Natural killer cell treated with Interleukin-12 subunit alpha and Interleukin-12 subunit beta and Interleukin-15 and Interleukin-18, amount 100 ng/mL, for 72 hours (primary cell): Measurements from ENCODE around the gene SNX10. TPM values are rescaled to one million over a fixed set of nuclear protein-coding genes. Genes with fewer than 3 reads are reported as not detected.

ENCODE experiments used
- ATAC-seq, 2 donors: fragments of 150-1000 bp; cut with Tn5 transposase in 1 of 2; sonication (Bioruptor Pico), chemical (Tn5 transposase) in 1 of 2; 2 replicates each; pipeline ENCODE4 v1.10.0; 2021
- DNase-seq: peaks from one replicate; pipeline ENCODE4 v3.0.0; 2022; ENCODE audit warnings: low spot score
- H3K27ac Mint-ChIP-seq, 2 donors: 1 replicate in 1 of 2; 2 replicates in 1 of 2; pipeline ENCODE4 v1.8.0; 2022; ENCODE audit warnings: mixed read lengths in 2 of 2, mild to moderate bottlenecking in 1 of 2, moderate library complexity in 1 of 2
- H3K27me3 Mint-ChIP-seq, 2 donors: 1 replicate in 1 of 2; 2 replicates in 1 of 2; pipeline ENCODE4 v1.8.0; 2022; ENCODE audit warnings: mixed read lengths in 2 of 2
- H3K36me3 Mint-ChIP-seq: one replicate; pipeline ENCODE4 v1.8.0; 2022; ENCODE audit warnings: mixed read lengths
- H3K4me1 Mint-ChIP-seq, 2 donors: 1 replicate in 1 of 2; 2 replicates in 1 of 2; pipeline ENCODE4 v1.8.0; 2022; ENCODE audit warnings: low read depth in 2 of 2, mixed read lengths in 2 of 2, mild to moderate bottlenecking in 1 of 2
- H3K4me3 Mint-ChIP-seq: one replicate; pipeline ENCODE4 v1.8.0; 2022; ENCODE audit warnings: mixed read lengths
- H3K9me3 Mint-ChIP-seq: 2 replicates; pipeline ENCODE4 v1.8.0; 2022; ENCODE audit warnings: mixed read lengths
- total RNA-seq, 2 donors: library from RNA; stranded (reverse); gene quantifications; one replicate each; pipeline ENCODE4 v1.2.3, GENCODE V29; 2022

Gene SNX10
- total RNA-seq, 2 donors from 2014 or later = 47.2 to 81.7 TPM

GRCh38 chr7:26307226-26307625 is 15.6 kb downstream of the SNX10 start:
- peak overlapping the region; percentile 51 to 85 for H3K27ac Mint-ChIP-seq
- DNase-seq = no peak
- H3K36me3 Mint-ChIP-seq = peaks cover 13% of the 10 kb centered on the region
- no peaks in the 10 kb centered on the region for H3K27me3 Mint-ChIP-seq
- no peak for ATAC-seq
- no peaks in the 10 kb centered on the region for H3K9me3 Mint-ChIP-seq
- H3K4me3 Mint-ChIP-seq = peak overlapping the region; percentile 2
- H3K4me1 Mint-ChIP-seq = peaks cover 27 to 39% of the 10 kb centered on the region in 2 donors

GRCh38 chr7:26307791-26308190 is 16.1 kb downstream of the SNX10 start:
- no peak overlapping the region for H3K4me3 Mint-ChIP-seq
- ATAC-seq = no peak
- H3K4me1 Mint-ChIP-seq = peaks cover 27 to 36% of the 10 kb centered on the region in 2 donors
- H3K9me3 Mint-ChIP-seq = no peaks in the 10 kb centered on the region
- no peaks in the 10 kb centered on the region for H3K27me3 Mint-ChIP-seq
- peak overlapping the region; percentile 51 to 85 for H3K27ac Mint-ChIP-seq
- no peak for DNase-seq
- H3K36me3 Mint-ChIP-seq = peaks cover 13% of the 10 kb centered on the region

GRCh38 chr7:26308551-26308950 is 16.9 kb downstream of the SNX10 start:
- Mint-ChIP-seq H3K9me3 (no peaks in the 10 kb centered on the region), H3K27ac (peak overlapping the region; percentile 51 to 85), H3K36me3 (peaks cover 8% of the 10 kb centered on the region), H3K4me3 (no peak overlapping the region), H3K27me3 (no peaks in the 10 kb centered on the region), H3K4me1 (peaks cover 23 to 35% of the 10 kb centered on the region in 2 donors)
- DNase-seq (no peak), ATAC-seq (no peak)

DNA sequence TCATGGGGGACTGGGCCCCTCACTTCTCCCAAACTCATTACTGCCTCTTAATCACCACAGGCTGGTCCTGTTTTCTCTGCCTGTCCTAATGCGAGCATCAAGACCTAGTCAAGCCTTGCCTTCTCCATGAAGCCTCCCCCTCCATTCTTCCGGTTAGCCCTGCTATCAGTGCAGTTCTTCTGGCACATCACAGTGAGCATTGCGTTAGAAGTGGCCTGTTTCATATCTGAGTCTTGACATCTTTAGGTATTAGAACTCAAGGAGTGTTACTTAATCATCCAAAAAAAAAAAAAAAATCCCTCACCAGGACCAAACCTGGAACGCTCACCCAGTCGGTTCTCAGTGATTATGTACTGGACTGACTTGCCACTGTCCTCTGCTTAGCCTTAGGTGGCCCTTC is 17.4 kb downstream of the SNX10 start:
- Mint-ChIP-seq H3K36me3 (peaks cover 6% of the 10 kb centered on the region), H3K27ac (peak overlapping the region in 1 of 2 donors; percentile 8), H3K27me3 (no peaks in the 10 kb centered on the region), H3K9me3 (no peaks in the 10 kb centered on the region), H3K4me3 (no peak overlapping the region), H3K4me1 (peaks cover 22 to 33% of the 10 kb centered on the region in 2 donors)
- no peak for DNase-seq
- no peak for ATAC-seq

DNA sequence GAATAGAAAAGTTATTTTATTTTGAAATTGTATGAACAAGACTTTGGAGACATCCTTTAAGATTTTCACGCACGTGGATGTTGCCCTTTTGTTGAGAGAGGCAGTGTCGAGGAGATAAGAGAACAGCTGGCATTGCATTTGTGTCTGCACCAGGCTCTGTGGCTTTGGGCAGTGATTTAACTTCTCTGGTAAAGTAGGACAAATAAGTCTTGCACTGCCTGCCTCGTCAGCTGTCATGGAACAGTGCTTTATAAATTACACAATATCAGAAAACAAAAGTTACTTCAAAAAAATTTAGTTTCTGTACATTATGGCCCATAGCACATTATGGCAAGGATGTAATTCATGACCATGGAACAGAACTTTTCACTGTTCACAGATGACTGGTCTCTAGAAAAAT is 20.1 kb downstream of the SNX10 start:
- H3K4me1 Mint-ChIP-seq = peaks cover 20 to 25% of the 10 kb centered on the region in 2 donors
- DNase-seq (no peak), ATAC-seq (no peak)
- H3K36me3 Mint-ChIP-seq = peaks cover 6% of the 10 kb centered on the region
- no peaks in the 10 kb centered on the region for H3K9me3 Mint-ChIP-seq
- H3K27me3 Mint-ChIP-seq = no peaks in the 10 kb centered on the region
- no peak overlapping the region for H3K27ac Mint-ChIP-seq
- H3K4me3 Mint-ChIP-seq = no peak overlapping the region

DNA sequence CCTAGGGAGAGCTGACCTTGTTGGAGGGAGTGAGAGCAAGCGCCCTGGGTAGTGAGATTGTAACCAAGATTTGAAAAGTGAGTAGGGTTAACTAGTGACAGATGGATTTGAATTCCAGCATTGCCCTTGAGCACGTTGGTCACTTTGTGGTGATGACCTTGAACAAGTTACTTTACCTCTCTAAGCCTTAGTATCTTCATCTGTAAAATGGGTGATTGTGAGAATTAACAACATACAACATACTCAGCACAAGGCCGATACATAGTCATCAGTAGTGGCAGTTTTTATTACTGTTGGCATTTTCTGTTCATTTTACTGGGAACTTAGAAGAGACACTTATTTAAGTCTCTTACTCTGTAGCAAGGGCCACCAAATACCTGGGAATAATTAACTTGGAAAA is 25.5 kb downstream of the SNX10 start:
- no peaks in the 10 kb centered on the region for H3K36me3 Mint-ChIP-seq
- no peak for DNase-seq
- H3K27me3 Mint-ChIP-seq = no peaks in the 10 kb centered on the region
- H3K4me3 Mint-ChIP-seq = no peak overlapping the region
- no peaks in the 10 kb centered on the region for H3K9me3 Mint-ChIP-seq
- ATAC-seq = no peak
- H3K4me1 Mint-ChIP-seq = peaks cover 21 to 23% of the 10 kb centered on the region in 2 donors
- H3K27ac Mint-ChIP-seq = no peak overlapping the region

GRCh38 chr7:26318921-26319320 is 27.3 kb downstream of the SNX10 start:
- no peaks in the 10 kb centered on the region for H3K36me3 Mint-ChIP-seq
- DNase-seq = no peak
- no peak overlapping the region for H3K4me3 Mint-ChIP-seq
- ATAC-seq = no peak
- peaks cover 21 to 26% of the 10 kb centered on the region in 2 donors for H3K4me1 Mint-ChIP-seq
- H3K27me3 Mint-ChIP-seq = no peaks in the 10 kb centered on the region
- H3K27ac Mint-ChIP-seq = peak overlapping the region; percentile 10 to 69
- no peaks in the 10 kb centered on the region for H3K9me3 Mint-ChIP-seq

- ATAC-seq = no peak
- H3K27ac Mint-ChIP-seq = peak overlapping the region; percentile 10 to 69
- H3K9me3 Mint-ChIP-seq = no peaks in the 10 kb centered on the region
- no peaks in the 10 kb centered on the region for H3K36me3 Mint-ChIP-seq
- H3K4me1 Mint-ChIP-seq = peaks cover 17 to 24% of the 10 kb centered on the region in 2 donors
- H3K27me3 Mint-ChIP-seq = no peaks in the 10 kb centered on the region
- no peak overlapping the region for H3K4me3 Mint-ChIP-seq
- DNase-seq = no peak
These were observed 28.0 kb downstream of the SNX10 start for GRCh38 chr7:26319636-26320035.

DNA sequence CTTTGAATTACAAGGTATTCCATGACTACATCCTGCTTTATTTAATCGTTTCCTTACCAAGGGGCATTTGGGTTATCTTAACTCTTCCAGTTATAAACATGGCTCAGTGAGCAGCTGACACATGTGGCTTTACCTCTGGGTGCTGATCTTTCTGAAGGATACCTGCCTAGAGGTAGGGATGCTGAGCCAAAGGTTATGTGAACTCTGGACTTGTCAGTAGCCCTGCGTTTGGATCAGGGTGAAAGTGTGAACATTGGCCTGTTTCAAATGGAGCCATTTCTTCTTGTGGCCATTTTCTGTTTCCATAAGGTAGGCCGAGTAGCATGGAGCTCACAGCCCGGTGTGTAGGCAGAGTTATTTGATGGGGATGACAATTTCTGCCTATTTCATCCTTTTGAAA is 29.2 kb downstream of the SNX10 start:
- no peak for DNase-seq
- no peaks in the 10 kb centered on the region for H3K36me3 Mint-ChIP-seq
- no peak overlapping the region for H3K27ac Mint-ChIP-seq
- H3K27me3 Mint-ChIP-seq = no peaks in the 10 kb centered on the region
- H3K4me3 Mint-ChIP-seq = no peak overlapping the region
- no peak for ATAC-seq
- peaks cover 15 to 20% of the 10 kb centered on the region in 2 donors for H3K4me1 Mint-ChIP-seq
- no peaks in the 10 kb centered on the region for H3K9me3 Mint-ChIP-seq

DNA sequence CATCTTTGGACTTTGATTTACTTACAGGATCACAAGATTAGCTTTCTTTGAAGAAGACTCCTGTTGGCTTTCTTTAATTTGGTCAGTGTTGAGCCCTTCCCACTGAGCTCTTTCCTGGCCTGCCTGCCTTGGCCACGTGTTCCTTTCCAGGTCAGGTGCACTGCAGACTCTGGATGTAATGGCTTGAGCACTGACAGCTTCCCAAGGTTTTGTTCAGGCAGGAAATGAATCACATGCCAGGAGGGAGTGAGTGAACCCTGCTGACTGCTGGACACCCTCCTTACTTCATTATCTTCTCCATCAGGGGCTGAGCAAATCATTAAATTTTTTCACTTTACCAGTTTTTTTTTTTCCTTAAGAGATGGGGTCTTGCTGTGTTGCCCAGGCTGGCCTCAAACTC is 29.8 kb downstream of the SNX10 start:
- H3K27me3 Mint-ChIP-seq = no peaks in the 10 kb centered on the region
- DNase-seq = no peak
- H3K4me3 Mint-ChIP-seq = no peak overlapping the region
- peaks cover 15 to 23% of the 10 kb centered on the region in 2 donors for H3K4me1 Mint-ChIP-seq
- ATAC-seq = no peak
- no peaks in the 10 kb centered on the region for H3K36me3 Mint-ChIP-seq
- H3K27ac Mint-ChIP-seq = no peak overlapping the region
- no peaks in the 10 kb centered on the region for H3K9me3 Mint-ChIP-seq

- Mint-ChIP-seq H3K36me3 (no peaks in the 10 kb centered on the region), H3K4me1 (peaks cover 29 to 40% of the 10 kb centered on the region in 2 donors)
These were observed 34.5 kb downstream of the SNX10 start for GRCh38 chr7:26326211-26326610.

DNA sequence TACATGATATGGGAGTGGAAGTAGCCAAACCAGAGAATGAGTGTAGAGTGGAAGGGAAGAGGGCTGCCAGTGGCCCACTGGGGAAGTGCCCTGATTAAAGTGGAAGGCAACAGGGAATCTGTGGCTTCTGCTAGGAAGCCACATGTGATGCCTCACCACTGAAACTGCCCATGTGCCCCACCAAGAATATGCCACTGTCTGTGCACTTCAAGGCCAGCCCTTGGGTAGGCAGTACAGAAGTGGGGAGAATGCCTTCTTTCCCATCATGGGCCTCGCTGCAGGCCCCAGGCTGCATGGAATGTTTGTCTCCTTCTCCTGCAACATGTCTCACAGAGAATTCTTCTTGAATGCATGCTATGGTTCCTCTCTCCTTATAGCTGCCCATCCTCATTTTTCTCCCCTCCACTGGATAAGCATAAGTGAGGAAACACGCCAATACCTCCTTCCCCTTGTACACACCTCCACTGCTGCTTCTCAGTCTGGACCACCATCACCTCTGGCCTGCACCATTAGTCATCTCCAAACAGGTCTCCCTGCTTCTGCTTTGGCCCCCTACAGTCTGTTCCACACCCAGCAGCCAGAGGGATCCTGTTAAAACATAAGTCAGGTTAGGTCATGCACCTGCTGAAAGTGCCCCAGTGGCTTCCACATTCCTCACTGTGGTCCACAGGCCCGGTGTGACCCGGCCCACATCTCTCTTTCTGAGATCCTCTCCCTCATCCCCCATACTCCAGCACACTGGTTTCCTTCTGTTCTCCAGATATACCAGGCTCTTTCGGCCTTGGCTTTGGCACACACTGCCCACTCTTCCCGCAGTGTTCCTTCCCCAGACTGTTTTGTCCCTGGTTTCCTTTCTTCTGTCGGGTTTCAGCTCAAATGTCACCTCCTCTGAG is 37.1 kb downstream of the SNX10 start:
- Mint-ChIP-seq H3K27me3 (no peaks in the 10 kb centered on the region), H3K36me3 (no peaks in the 10 kb centered on the region), H3K4me1 (peaks cover 30 to 44% of the 10 kb centered on the region in 2 donors), H3K9me3 (no peaks in the 10 kb centered on the region), H3K4me3 (no peak overlapping the region), H3K27ac (peak overlapping the region in 1 of 2 donors; percentile 9)
- ATAC-seq = peak; percentile 32 to 60
- DNase-seq = no peak

More at GRCh38 chr7:26326211-26326610, 34.5 kb downstream of the SNX10 start:
- Mint-ChIP-seq H3K27ac (no peak overlapping the region), H3K9me3 (no peaks in the 10 kb centered on the region), H3K4me3 (no peak overlapping the region), H3K27me3 (no peaks in the 10 kb centered on the region)
- DNase-seq (no peak), ATAC-seq (no peak)

GRCh38 chr7:26329520-26330255 is 38.0 kb downstream of the SNX10 start:
- no peaks in the 10 kb centered on the region for H3K9me3 Mint-ChIP-seq
- no peak for ATAC-seq
- H3K27me3 Mint-ChIP-seq = no peaks in the 10 kb centered on the region
- DNase-seq = no peak
- H3K4me3 Mint-ChIP-seq = no peak overlapping the region
- H3K4me1 Mint-ChIP-seq = peaks cover 37 to 50% of the 10 kb centered on the region in 2 donors
- peak overlapping the region; percentile 9 to 28 for H3K27ac Mint-ChIP-seq
- no peaks in the 10 kb centered on the region for H3K36me3 Mint-ChIP-seq

DNA sequence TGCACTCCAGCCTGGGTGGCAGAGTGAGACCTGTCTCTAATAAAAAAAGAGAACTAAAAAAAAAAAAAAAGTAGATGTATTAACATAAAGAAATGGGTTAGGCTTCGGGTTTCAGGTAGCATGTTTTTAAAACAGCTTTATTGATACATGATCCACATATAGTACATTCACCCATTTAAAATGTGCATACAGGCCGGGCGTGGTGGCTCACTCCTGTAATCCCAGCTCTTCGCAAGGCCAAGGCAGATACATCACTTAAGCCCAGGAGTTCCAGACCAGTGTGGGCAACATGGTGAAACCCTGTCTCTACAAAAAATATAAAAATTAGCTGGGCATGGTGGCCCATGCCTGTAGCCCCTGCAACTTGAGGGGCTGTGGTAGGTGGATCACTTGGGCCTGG is 39.5 kb downstream of the SNX10 start:
- Mint-ChIP-seq H3K27ac (no peak overlapping the region), H3K4me3 (no peak overlapping the region), H3K9me3 (no peaks in the 10 kb centered on the region), H3K36me3 (no peaks in the 10 kb centered on the region), H3K4me1 (peaks cover 45 to 58% of the 10 kb centered on the region in 2 donors), H3K27me3 (no peaks in the 10 kb centered on the region)
- ATAC-seq (no peak), DNase-seq (no peak)
